GM18498 (cell line): ENCODE data around the gene SF3B6.

Source experiments
- ATAC-seq: cut with Tn5 transposase; IDR thresholded peaks from one replicate; pipeline ENCODE4 v1.9.1; 2021; ENCODE audit warnings: mild to moderate bottlenecking, moderate library complexity; ENCODE audit not compliant: unreplicated experiment

Gene SF3B6

GRCh38 chr2:24021122-24021998 is 54.8 kb downstream of the SF3B6 start:
- ATAC-seq: no peak

GRCh38 chr2:24020244-24020643 is 55.9 kb downstream of the SF3B6 start:
- ATAC-seq: no peak

DNA sequence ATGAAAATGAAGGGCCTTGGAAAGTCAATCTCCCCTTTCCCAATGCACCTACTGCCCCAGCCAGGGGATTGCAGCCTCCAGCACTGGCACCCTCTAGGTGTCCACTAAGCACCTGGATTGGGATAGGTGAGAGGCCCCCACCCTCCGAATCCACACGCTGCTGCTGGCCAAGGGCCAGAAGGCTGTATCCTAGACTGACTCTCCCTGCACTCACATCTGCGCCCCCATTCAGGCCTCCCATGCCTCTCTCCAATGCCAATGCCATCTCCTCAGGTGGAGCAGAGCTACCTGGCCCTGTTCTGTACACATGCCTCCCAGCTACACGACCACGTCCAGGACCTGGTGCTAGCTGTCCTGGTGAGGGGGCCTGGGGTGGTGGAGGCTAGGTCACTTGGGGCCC is 56.4 kb downstream of the SF3B6 start:
- ATAC-seq: no peak

GRCh38 chr2:24018241-24018640 is 57.9 kb downstream of the SF3B6 start:
- ATAC-seq: no peak

DNA sequence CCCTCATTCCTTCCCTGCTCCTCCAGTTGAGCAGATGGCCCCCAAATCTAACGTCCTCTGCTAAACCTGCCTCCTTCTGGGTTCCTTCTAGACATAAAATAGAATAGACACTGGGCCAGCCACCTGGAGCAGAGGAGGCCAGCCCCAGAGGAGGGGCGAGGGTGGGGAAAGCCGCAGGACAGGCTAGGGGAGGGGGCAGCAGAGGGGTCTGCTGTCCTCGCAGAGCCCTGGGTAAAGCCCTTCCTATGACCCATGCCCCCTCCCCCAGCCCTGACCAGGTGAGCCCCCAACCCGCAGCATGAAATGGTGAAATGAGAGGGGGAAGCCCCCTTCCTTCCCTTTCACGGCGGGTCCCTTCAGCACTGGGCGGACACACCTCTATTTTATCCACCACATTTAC is 58.4 kb downstream of the SF3B6 start:
- ATAC-seq: no peak
